Glomerular visceral epithelial cell (primary cell): ENCODE data around the gene PTPMT1.
"Not testable (repeated sequence)": the region's sequence is repeated elsewhere in the genome, so short reads cannot be mapped to it uniquely, and the experiment has no call there.

Experiments used
- DNase-seq: peaks from one replicate; pipeline ENCODE4 v3.0.0-alpha.2; 2016; ENCODE audit errors: extremely low spot score

PTPMT1 gene

GRCh38 chr11:47565340-47566148, at the start of gene PTPMT1:
PTPMT1 (plus strand) TSS chr11:47565599; CDS start chr11:47565623, 24 bp downstream.
- peak; percentile 73 for DNase-seq

- no peak for DNase-seq
These were observed 49.2 kb upstream of the PTPMT1 start for GRCh38 chr11:47516155-47516554.

GRCh38 chr11:47516984-47517853, 48.2 kb upstream of the PTPMT1 start:
- DNase-seq, result no peak

GRCh38 chr11:47518212-47518964, 47.0 kb upstream of the PTPMT1 start:
- DNase-seq, result no peak

GRCh38 chr11:47523490-47524225, 41.7 kb upstream of the PTPMT1 start:
- DNase-seq, result peak; percentile 66

GRCh38 chr11:47524291-47524874, 41.0 kb upstream of the PTPMT1 start:
- peak; percentile 23 for DNase-seq

- not testable (repeated sequence) for DNase-seq
These were observed 39.4 kb upstream of the PTPMT1 start for GRCh38 chr11:47526032-47526431.

- no peak for DNase-seq
These were observed 38.2 kb upstream of the PTPMT1 start for GRCh38 chr11:47527186-47527585.

- DNase-seq, result no peak
These were observed 35.4 kb upstream of the PTPMT1 start for GRCh38 chr11:47529951-47530350.

- DNase-seq, result not testable (repeated sequence)
These were observed 34.7 kb upstream of the PTPMT1 start for GRCh38 chr11:47530721-47531120.

- DNase-seq, result no peak
These were observed 33.7 kb upstream of the PTPMT1 start for GRCh38 chr11:47531666-47532065.

- DNase-seq, result no peak
These were observed 32.7 kb upstream of the PTPMT1 start for GRCh38 chr11:47532597-47533213.

GRCh38 chr11:47533690-47534151, 31.7 kb upstream of the PTPMT1 start:
- peak; percentile 53 for DNase-seq

GRCh38 chr11:47534704-47535251, 30.6 kb upstream of the PTPMT1 start:
- no peak for DNase-seq

- no peak for DNase-seq
These were observed 28.5 kb upstream of the PTPMT1 start for GRCh38 chr11:47536915-47537314.

GRCh38 chr11:47538741-47539565, 26.4 kb upstream of the PTPMT1 start:
- no peak for DNase-seq

- no peak for DNase-seq
These were observed 25.7 kb upstream of the PTPMT1 start for GRCh38 chr11:47539681-47540039.

- DNase-seq, result no peak
These were observed 24.3 kb upstream of the PTPMT1 start for GRCh38 chr11:47541070-47541469.

- DNase-seq, result no peak
These were observed 20.1 kb upstream of the PTPMT1 start for GRCh38 chr11:47545298-47545697.
